NOMO-1 treated with dmso at 0.1 percent for 144 hours (cell line): ENCODE results near the gene GNAO1.

Experiments
- DNase-seq: peaks from one replicate; lab custom pipeline; 2025; ENCODE audit not compliant: unreplicated experiment; lab: John Stamatoyannopoulos, UW

The GNAO1 gene

DNA sequence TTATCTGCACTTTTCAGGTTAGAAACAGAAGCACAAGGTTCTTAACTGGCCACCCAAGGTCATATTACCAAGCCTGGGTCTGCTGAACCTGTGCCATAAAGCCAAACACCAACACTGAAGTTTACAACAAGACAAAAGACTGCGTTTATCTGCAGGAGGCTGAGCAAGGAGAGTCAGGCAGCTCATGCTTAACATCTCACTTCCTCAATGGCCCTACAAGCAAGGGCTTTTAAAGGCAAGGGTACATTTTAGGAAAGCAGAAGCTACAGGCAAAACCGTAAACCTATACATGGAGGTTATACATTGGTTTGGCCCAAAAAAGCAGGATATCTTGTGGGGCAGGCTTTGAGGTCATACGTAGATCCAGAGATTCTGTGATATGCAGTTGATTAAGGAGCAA lies 91.2 kb downstream of the GNAO1 start:
- DNase-seq = peak; percentile 61

DNA sequence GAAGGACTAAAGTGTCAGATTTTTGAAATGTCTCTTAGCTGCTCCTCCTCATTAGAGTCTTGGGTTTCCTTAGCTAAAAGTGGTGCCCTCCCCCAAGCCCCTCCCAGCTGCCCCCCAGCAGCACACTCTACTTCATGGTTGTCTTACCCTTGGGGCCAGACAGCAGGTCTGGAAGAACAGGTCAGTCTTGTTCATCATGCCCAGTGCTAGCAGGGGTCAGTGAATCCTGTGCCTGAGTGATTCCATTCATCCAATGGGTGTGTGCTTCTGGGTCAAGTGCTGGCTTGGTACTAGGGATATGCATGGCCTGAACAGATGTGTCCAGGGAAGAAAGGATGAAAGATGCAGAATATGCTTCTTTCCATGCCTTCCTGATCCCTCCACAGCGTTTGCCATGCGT lies 93.2 kb downstream of the GNAO1 start:
- no peak for DNase-seq

DNA sequence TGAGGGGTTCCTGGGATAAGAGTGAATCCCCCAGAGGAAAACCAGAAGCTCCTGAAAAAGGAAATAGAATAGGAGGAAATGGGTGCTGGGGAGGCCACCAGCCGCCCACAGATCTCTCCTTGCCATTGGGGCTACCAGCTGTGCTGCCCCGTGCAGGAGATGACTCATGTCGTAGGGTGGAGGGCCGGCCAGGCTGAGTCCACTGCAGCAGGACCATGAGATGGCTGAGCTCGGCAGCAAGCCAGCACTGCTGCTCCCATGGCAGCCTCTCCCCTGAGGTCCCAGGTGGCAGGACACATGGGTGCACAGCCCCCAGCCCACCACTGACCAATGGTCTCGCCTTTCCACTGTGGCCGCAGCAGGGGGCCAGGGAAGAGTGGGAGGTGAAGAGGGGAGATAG lies 95.5 kb downstream of the GNAO1 start:
- no peak for DNase-seq

DNA sequence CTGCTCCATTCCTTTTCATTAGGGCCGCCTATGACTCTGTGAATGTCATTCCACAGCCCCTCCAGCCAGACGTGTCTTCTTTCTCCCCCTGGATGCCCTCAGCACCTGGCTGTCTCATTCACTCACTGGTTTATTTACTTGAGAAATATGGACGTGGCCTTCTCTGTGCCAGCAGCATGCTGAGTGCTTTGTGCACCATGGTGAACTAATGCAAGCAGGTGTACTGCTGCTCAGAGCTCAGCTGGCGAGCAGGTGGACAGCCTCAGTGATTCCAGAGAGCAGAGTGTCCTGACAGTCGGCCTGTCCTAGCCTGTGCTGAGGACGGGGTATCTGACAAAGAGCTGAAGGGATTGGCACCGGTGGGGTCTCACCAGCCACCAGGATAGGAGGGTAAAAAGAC lies 96.7 kb downstream of the GNAO1 start:
- no peak for DNase-seq

DNA sequence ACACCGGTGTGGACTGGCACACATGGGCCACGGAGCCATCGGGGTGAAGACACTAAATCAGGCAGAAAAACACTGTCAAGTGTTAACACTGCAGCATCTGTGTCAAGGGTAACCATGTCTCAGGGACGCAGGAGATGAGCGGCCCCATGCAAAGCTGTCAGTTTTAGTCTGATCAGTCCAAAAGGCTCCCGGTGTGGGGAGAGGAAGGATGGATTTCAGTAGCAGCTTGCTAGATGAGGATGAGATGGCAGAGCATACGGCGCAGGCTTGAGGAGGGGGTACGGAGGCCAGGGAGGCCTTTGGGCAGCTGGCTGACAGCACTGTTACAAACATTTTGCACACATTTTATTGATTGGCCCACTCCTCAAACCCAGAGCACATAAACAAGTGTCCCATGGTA lies 98.1 kb downstream of the GNAO1 start:
- DNase-seq = no peak

DNA sequence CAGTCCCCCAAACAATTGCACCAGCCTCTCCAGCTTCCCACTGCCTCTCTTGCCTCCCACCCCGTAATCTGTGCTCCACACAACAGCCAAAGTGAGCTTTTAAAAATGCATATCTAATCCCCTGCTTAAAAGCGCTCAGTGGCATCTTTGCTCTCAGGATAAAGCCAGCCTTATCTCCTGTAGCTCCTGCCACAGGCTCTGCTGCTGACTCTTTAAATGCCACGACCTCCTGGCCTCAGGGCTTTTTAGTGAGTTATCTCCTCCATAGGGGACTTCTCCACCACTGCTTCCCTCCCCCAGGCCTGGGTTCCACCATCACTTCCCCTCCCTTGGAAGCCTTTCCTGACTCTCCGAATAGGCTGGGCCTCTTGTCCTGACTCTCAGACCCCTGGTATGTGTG lies 98.6 kb downstream of the GNAO1 start:
- no peak for DNase-seq

DNA sequence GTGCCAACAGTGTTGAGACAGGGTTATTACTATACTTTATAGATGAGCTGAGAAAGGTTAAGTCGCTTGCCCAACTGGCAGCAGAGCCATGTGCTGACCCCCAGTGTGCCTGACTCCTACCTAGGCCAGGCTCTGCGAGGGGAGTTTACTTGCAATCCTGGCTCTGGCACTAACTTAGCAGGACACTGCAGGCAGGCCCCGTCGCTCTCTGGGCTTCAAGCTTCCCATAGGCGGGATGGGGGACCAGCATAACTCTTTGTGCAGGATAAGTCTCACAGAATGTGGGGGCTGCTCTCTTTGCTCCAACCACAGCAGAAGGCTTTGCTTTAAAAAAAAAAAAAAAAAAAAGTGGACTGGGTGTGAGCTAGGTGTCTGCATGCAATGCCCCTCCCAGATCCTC lies 102.7 kb downstream of the GNAO1 start:
- DNase-seq = no peak

DNA sequence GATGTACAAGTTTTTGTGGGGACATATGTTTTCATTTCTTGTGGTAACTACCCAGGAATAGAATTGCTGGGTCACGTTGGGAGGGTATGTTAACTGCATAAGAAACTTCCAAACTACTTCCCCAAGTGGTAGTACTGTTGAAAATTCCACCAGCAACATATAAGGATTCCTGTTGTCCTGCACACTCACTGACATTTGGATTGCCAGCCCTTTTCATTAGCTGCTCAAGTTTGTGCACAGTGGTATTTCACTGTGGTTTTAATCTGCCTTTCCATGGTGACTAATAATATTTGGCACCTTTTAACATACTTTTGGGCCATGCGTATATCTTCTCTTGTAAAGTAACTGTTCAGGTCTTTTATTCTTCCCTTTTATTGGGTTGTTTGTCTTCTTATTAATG lies 103.3 kb downstream of the GNAO1 start:
- DNase-seq = no peak

DNA sequence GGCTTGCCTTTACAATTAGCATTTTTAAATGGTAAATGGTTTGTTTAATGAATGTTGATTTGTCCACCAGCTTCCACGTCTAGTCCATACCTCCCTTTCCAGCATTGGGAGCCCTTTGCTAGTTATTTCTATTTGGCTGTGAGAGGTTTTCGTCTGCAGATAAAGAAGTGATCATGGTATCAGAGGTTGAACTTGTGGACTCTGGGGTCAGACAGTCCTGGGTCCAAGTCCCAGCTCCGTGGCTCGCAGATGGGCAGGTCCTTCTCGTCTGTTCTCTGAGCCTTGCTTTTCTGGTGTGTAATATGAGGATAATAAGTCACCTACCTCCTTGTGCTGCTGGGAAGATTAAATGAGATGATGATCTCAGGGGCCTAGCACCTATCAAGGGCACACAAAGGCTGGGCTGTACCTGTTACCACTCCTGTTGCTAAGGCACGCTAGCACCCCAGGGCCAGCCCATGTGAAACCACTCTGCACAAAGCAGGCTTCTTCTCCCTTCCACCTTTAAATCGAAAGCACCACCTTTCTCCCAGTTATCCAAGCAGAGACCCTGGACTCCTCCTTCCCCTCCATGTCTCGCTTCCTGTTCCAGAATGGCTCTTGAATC lies 103.9 kb downstream of the GNAO1 start:
- DNase-seq = no peak

DNA sequence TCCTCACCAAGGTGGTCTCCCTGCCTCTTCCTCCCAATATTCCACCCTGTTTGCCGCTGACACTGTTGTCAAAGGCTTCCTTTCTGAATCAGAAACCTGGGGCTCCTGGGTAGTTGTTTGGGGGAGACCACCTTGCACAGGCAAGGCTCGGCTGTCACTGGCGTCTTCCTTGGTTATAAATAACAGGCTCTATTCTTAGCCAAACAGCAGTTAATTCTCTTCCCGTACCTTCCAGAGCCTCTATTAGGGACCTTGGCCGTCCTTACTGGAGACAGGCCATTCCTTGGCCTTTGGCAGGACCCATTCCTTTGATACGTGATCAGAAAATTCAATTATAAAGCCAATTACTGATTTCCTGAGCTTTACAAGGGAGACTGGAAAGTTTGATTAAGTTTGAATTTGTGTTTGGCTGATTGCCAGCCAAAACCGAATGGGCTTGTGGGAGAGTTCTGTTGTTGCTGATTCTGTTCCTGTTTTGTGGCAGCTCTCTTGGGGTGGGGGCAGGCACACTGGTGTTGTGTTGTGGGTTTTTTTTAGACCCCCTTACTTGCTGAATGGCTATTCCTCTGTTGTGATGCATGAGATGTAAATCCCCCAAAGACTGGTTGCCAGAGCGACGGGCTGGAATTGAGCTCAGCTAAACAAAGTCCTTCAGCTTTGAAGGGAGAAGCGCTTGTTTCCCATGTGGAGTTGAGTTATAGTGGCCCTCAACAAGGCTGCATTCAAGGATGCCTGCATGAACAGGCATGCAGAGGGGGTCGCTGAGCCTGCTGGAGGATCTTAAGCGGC lies 104.6 kb downstream of the GNAO1 start:
- DNase-seq = no peak

DNA sequence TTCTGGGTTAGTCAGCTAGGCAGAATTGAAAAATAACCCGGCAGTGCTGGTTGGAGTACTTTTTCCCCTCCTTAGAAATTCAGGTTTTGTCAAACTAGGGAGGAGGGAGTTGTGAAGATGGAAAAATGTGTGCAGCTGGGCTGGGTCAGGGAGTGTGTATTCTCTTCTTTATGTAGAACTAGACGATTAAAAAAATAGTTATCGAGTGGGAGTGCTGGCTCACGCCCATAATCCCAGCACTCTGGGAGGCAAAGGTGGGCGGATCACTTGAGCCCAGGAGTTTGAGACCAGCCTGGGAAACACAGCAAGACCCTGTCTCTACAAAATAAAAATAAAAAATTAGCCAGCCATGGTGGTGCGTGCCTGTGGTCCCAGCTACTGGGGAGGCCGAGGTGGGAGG lies 106.4 kb downstream of the GNAO1 start:
- DNase-seq = no peak

DNA sequence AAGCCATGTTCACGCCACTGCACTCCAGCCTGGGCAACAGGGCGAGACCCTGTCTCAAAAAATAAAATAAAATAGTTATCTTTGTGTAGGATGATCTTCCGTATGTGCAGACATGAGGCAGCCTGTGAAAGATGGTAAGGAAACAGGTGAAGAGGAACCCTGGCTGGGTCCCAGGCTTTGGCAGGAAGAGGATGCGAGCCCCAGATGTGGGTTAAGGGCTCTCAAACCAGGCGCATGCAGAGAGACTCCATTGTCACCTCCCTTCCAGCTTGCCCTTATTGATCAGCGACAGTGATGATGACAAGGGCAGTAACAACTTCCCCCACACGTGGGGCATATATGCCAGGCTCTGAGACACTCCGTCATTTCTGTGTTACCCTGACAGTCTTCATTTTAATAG lies 106.8 kb downstream of the GNAO1 start:
- DNase-seq = no peak

DNA sequence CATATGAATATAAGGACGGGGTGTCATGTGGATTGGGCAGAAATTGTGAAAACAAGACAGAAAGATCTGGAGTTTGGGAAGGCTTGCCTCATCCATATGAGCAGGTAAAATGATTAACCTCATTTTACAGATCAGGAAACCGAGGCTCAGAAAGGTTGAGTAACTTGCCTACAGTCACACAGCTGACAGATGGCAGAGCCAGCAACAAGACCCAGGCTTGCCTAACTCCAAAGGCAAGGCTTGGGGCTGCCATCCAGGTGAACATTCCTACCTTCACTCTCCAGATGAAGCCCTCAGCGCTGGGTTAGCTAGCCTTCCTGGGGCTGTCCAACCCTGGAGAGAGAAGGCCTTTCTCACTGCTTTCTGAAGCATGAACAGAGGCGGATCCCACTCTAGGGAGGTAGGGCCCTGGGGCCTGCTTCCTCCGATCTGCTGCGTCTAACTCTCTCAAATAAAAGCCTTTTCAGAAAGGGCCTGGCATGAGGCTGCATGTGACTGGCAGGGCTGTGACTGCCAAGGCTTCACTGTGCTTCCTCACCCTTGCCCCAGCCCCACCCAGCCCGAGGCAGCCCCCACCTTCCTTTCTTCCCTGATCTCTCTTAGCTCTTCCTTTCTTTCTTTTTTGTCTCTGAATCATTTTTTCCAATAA lies 107.8 kb downstream of the GNAO1 start:
- DNase-seq = no peak

DNA sequence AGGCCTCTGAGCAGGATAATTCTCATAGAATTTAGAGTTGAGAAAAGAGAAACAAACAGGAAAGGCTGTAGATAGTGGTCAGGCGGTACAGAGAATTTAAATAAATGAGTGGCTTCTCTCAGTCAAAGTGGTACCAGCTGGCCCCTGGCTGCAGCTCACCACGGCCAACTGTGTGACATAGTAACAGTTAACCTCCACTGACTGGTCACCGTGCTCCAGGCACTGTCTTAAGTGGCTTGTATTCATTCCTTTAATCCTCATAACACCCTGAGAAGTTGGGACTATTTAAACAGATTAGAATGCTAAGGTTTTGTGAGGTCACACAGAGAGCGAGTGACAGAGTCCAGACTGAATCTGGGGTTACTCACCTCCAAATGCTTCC lies 108.9 kb downstream of the GNAO1 start:
- no peak for DNase-seq

DNA sequence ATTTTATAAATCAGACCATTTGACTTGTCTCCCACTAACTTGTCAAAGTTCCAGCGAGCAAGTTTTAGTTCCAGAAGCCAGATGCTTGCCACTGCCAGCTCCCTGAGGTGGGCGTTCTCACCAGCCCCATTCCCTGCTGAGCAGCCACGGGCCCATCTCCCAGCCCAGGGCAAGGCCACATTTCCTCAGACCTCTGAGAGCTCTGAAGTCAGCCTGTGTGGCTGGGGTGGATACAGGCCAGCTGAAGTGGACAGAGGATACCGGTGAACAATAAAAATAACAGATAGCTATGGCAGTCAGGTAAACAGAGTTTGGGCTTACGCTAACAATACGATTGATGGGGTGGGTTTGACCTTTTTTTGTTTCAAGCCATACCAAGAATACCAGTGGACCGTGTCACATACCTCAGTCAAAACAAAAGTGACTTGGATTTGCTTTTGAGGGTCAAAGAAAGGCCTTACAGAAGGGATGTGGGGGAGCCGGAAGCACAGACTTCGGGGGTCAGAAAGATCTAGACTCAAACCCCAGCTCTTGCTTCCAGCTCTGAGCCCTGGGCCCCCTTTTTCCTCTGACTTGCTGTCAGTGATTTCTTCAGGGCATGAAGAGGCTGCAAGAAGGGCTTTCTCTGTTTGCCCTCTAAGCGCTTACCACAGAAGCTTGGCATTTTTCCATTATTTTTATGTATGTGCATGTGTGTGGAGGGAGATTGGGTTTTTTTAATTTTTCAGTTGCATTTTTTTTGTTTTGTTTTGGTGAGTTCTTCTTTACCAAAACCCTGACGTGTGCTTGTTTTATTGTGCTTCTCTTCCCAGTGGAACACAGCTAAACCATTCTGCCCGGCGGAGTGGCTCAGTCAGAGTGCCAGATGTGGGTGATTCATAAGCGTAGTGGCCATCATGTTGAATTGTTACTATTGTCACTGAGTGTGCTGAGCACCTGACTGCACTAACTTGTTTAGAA lies 109.9 kb downstream of the GNAO1 start:
- no peak for DNase-seq

DNA sequence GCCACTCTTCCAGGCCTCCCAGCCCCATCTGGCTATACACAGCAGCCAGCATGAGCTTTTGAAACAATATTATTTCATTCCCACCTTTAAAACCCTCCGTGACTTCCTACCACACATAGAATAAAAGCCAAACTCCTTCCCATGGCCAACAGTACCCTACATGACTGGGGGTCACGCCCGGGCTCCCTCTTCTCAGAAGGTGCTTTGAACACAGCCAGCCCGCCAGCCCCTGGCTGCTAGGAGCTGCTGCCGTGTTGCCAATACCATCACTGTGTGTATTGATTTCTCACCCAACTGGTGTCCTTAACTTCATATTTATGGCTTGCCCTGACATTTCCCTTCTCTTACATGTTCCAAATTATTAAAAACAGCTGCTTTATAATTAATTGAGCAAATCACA lies 111.2 kb downstream of the GNAO1 start:
- no peak for DNase-seq

DNA sequence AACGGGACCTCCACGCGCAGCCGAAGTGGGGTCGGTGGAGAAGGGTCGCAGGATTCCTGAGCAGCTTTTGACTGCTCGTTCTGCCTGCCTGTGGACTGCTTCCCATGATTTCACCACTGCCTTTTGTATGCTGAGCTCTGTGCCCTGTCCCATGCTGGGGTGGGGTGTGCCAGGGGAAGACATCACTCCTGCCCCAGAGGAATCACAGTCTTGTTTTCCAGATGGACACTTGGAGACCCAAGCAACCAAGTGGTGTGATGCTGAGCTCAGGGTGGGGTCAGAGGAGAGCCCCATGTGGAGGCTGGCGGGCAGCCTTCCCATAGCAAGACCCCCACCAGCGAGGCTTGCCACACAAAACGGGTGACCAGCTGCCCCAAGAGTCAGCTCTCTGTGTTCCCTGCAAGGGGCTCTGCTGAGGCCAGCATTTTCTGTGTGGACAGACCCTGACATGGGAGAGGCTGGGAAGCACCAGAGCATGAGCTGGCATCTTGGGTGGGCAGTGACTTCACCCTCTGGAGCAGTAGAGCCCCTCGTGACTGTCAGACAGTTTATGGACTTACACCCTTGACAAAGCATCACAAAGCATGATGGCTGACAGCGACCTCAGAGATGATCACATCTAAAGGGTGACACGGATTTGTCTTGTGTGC lies 111.9 kb downstream of the GNAO1 start:
- DNase-seq = no peak

DNA sequence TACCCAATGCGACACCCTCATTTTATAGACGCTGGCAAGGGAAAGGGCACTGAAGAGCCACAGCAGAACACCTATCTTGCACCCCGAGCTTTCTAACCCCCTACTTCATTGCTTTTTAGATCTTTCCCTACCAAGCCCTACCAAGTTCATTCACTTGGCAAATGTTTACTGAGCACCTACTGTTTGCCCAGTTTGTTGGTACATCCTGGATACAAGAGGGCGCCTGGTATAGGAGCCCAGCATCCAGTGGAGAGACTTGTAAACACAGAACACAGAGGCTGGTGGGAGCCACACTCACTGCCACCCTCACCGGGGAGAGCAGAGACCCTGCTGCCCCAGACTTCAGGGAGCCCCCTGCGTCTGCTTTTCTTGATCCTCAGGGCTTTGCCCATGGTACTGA lies 112.6 kb downstream of the GNAO1 start:
- no peak for DNase-seq

DNA sequence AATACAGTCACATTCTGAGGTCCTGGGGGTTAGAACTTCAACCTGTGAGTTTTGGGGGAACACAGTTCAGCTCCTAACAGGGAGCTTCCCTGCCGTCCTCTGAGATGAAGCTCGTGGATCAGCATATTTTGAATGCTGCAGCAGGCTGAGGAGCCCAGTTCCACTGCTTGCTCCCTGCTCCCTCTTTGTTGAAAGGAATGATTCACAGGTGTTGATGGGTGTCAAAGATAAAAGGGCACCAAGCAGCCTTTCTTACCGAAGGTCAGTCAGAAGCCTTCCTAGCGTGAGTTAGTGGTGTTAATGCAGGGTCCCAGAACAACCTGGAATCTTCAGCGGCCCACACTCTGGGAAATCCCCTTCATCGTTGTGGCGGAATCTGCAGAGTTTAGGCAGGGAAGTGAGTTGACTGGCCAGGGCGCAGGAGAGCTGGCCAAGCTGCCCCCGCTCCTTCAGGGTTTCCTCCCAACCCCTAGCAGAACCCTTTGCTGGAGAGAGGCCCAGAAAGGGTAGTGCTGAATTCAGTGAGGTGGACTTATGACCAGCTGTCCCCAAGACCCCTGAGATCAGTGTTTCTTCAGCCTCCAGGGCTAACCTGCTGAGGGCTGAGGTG lies 114.8 kb downstream of the GNAO1 start:
- no peak for DNase-seq

DNA sequence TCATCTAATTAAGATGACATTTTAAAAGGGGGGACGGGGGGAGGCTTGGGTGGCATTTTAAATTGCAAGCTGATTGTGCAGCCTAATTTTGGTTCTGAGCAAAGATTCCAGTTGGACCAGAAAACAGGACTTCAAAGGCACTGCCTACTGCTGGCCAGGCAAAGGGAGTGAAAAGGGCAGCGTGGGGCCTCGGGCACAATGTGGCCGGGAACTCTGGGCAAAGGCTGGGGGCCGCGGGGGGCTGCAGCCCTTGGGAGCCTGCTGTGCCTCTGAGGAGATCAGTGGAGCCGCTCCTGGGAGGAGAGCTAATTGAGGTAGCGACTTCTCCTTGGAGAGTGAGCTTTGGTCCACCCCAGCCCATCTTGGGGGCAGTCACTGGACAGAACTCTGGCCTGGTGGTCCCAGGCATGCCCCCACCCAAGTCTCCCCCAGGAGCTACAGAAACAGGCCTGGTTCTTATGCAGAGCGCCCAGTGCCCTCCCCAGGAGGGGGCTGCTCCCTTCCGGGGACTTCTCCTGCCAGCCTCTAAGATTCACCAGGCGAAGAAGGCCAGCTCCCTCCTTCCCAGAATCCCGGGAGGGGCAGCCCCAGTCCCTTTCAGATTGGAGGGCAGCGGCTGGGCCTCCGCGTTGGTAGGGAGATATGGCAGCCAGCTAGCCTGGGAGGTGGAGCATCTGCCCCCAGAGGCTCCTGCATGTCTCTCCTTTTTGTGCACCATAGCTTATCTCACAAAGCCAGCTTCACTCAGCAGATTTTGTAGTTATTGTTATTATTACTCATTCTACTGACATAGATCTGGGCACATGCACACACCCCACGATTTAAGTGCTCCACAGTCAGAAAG lies 115.6 kb downstream of the GNAO1 start:
- no peak for DNase-seq
